GM15510 (cell line): ENCODE results near the gene COASY.

Experiments used
- POLR2A ChIP-seq: IDR thresholded peaks from 3 replicates; pipeline ENCODE4 v1.6.1; 2011; ENCODE audit warnings: borderline replicate concordance; ENCODE audit not compliant: insufficient read length; ENCODE audit errors: extremely low read depth

COASY gene

DNA sequence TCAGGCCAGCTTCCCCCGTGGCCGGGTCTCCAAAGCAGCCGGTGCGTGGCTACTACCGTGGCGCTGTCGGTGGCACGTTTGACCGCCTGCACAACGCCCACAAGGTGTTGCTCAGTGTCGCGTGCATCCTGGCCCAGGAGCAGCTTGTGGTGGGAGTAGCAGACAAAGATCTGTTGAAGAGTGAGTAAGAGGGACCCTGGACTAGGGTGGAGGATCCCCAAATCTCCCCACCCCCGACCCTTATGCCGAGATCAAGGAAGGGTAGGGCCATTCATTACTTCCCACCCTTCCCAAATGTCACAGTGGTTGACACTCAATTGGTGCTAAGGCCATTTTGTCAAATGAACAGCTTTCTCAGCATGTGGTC, 1.2 kb downstream of the COASY start:
- no peak for TF ChIP-seq POLR2A

DNA sequence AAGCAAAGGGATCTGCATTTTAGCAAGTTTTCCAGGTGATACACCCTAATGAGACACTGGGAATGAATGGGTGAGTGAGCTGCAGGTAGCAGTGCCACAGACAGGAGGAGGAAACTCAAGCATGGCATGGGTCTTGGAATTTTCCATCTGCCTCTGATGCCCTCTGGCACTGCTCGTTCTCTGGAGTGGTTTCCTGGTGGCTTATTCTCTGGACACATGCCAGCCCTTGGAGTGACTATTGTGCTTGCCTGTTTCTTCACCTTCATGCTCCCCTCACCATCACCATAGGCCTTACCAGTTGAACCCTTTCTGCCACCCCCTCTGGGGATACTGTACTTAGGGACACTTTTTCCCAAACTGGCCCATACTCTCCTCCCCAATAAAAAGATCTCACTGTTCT, 1.6 kb downstream of the COASY start:
- TF ChIP-seq POLR2A, result no peak

GRCh38 chr17:42563950-42564349, 2.0 kb downstream of the COASY start:
- no peak for TF ChIP-seq POLR2A

GRCh38 chr17:42564815-42565522, 3.0 kb downstream of the COASY start:
- TF ChIP-seq POLR2A, result no peak

DNA sequence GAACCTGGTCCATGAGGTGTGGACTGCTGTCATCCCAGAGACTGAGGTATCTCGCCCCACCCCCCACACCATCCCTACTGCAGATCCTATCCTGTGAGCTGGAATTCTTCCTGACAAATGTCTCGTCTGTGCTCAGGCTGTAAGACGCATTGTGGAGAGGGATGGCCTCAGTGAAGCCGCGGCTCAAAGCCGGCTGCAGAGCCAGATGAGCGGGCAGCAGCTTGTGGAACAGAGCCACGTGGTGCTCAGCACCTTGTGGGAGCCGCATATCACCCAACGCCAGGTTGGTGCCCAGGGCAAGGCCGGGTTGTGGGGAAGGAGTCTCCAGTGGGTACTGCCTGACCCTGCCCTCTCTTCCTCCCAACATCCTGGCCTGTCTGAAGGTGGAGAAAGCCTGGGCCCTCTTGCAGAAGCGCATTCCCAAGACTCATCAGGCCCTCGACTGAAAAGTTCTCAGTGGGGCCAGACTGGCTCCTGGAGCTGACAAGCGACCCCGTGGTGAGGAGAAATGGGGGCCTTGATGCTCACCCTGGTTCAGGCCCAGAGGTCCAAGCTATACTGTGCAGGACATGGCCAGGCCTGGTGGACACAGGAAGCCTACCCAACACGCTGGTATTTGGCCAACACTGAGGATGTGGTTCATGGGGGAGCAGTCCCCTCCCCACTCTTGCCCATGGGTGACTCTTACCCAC, 3.7 kb downstream of the COASY start:
- TF ChIP-seq POLR2A, result no peak

- TF ChIP-seq POLR2A, result no peak
These were observed 4.4 kb downstream of the COASY start for GRCh38 chr17:42566215-42566882.

DNA sequence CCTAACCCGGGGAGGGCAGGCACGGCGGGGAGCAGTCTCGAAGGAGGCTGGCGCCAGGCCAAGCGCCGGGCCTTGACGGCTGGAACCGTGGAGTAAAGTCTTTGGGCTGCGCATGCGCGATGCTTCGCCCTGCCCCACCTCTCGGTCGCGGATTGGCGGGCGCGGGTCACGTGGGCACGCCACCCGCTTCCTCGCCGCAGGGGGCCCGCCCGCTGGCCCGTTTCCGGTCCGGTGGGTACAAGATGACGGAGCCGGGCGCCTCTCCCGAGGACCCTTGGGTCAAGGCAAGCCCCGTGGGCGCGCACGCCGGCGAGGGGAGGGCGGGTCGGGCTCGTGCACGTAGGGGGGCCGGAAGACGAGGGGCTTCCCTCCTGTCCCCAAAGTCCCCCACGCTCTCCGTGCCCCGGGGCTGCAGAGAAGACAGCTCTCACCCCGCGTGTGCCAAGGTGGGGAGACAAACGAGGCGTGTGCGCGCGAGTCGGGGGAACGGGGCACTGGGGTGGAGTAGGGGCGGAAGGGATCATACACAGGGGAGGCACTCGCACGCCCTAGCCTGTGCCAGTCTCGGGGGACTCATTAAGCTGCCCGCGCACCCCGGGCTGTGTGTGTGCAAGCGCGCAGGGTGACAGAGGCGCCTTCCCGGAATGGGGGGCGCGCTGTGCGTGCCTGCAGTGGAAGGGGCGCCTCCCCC, 5.1 kb downstream of the COASY start, which contains the start of gene MLX:
Gene MLX, plus strand, starts transcription at position 218 of the 691 bp plus-strand sequence. Its CDS starts 25 bp downstream, at position 243.
- TF ChIP-seq POLR2A, result peak; percentile 74

DNA sequence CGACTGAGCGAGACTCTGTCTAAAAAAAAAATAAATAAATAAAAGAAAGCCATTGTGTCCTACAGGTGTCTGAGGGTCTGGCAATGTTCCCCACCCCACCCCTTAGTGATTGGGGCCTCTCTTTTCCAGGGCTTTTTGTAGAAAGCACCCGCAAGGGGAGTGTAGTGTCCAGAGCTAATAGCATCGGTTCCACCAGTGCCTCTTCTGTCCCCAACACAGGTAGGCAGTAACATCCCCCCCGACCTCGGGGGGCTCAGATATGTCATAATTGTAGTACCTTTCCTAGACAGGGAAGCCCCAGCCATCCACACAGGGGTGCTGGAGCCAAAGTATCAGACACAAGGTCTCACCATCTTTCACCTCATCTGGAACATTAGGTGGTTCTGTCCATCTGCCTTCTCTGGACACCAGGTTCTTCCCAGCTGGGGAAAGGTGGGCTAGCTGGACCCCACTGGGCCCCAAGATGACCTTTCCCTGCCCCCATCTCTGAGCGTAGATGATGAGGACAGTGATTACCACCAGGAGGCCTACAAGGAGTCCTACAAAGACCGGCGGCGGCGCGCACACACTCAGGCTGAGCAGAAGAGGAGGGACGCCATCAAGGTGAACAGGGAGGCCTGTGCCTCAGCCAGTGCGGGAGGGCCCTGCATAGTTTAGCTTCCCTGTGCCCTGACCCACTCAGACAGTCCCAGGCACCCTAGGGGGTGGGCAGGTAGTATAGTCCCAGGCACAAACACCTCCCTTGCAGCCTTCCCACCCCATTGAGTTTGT, 6.6 kb downstream of the COASY start:
- TF ChIP-seq POLR2A, result no peak

- TF ChIP-seq POLR2A, result no peak
These were observed 9.7 kb downstream of the COASY start for GRCh38 chr17:42571435-42572225.

DNA sequence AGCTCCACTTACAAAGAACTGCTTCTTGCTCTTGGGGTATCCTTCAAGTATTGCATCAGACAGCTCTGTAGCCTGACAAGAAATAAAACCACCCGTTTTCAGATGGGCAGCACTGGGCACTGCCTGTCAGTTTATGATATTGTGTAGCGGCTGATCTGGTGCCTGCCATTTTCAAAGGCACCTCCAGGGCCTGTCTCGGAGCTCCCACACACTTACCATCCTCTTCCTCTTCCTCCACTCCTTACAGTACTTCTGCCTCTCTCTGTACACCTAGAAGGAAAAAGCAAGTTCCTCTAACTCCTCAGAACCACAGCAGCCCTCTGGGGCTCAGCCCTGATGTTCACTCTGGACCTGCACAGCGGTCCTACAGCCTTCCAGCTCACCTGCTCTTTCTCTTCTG, 11.1 kb downstream of the COASY start:
- TF ChIP-seq POLR2A, result no peak

- TF ChIP-seq POLR2A, result no peak
These were observed 12.5 kb downstream of the COASY start for GRCh38 chr17:42574463-42574862.

DNA sequence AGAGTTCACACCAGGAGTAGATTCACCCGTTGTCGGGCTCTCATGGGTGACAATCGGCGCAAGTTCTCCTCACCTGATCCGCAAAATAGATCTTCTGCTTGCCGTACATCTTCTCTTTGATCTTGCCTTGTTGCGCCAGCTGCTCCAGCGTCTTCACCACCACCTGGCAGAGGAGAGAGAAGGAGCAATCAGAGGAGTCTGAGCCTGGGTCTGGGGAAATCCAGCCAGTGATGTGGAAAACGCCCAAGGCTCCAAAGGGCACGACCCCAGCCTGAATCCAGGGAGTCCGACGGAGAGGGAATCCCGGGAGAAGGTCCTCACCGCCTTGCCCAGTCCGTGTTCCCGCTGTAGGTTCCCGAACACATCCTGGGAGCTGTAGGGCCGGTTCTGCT, 15.2 kb downstream of the COASY start:
- TF ChIP-seq POLR2A, result no peak

DNA sequence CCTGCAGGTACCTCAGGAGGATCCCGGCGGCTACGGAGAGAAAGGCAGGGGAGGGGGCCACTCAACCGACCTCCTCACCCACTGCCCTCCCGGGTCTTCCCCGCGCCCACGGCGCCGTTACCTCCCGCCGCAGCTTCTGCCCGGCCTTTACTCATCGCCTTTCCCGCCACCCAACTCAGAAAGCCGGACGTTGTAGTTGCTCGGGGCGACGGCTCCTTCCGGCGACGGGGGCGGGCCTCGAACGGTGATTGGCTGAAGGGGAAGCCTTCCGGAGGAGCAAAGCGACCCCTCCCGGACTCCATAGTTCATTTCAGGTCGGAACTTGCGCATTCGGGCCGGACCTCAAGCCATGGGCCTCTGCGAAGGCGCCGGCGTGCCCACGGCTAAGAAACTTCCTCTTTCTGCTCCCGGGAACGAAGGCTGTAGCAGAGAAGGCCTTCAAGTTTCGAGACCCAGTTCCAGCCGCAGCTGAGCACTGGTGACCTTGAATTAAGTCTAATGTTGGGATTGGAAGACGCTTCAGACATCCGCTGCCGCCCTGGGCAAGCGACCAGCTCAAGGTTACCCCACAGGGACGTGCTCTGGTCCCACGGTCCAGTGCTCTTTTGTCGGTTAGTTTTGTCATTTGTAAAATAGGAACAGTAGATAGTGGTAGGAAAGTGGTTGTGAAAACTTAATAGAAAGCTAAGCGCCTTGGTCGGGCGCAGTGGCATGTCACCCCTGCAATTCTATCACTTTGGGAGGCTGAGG, 15.8 kb downstream of the COASY start, which contains the start of gene PSMC3IP:
Gene PSMC3IP, minus strand, starts transcription at position 198 of the 750 bp plus-strand sequence. Its CDS starts 43 bp downstream, at position 155.
- TF ChIP-seq POLR2A, result peak; percentile 73
